Measurements from ENCODE around the gene GLIS1. TPM values are rescaled to one million over a fixed set of nuclear protein-coding genes. Genes with fewer than 3 reads are reported as not detected.
"Not testable (repeated sequence)": the region's sequence is repeated elsewhere in the genome, so short reads cannot be mapped to it uniquely, and the experiment has no call there.

Gene GLIS1
- total and polyA plus RNA-seq, 2 experiments from 2014 or later, result 0.22 to 0.61 TPM

DNA sequence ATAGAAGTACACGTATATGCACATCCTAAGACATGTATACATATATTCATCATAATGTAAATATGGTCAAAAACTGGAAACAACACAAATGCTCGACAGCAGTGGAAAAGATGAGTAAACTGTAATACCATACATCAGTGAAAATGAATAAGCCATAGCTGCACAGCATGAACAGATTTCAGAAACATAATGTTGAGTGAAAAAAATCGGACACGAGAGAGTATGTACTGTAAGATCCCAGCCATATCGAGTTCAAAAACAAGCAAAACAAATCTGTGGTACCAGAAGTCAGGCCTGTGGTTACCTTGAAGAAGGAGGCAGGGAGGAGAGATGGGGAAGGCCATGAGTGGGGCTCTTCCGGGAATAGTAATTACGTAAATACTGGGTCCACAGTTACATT lies 90.4 kb downstream of the GLIS1 start:
- no peak overlapping the region for H3K27ac ChIP-seq
- no peaks in the 10 kb centered on the region for H4K20me1 ChIP-seq (ENCODE audit: insufficient read depth)
- TF ChIP-seq EZH2phosphoT487 (IDR thresholded peaks at IDR 0.05; ENCODE audit: insufficient read depth, low read depth), result no peak
- no peak for TF ChIP-seq EZH2 (IDR thresholded peaks at IDR 0.05; ENCODE audit: insufficient read depth, poor library complexity, severe bottlenecking)
- no peaks in the 10 kb centered on the region for H3K9me2 ChIP-seq (ENCODE audit: insufficient read depth)
- H3K36me3 ChIP-seq (ENCODE audit: low read depth), result no peaks in the 10 kb centered on the region
- H3K79me2 ChIP-seq (ENCODE audit: insufficient read depth), result no peaks in the 10 kb centered on the region
- in situ Hi-C loops (cut with MboI), result no loop called here
- no peak overlapping the region for H2AFZ ChIP-seq
- H3K4me1 ChIP-seq (ENCODE audit: insufficient read depth), result no peaks in the 10 kb centered on the region
- no peak for DNase-seq
- H3F3A ChIP-seq (ENCODE audit: insufficient read depth), result no peaks in the 10 kb centered on the region
- no peaks in the 10 kb centered on the region for H3K9me3 ChIP-seq (ENCODE audit: low read depth)
- H3K9ac ChIP-seq, result no peak overlapping the region
- no peak overlapping the region for H3K4me3 ChIP-seq
- H3K4me2 ChIP-seq (ENCODE audit: unreplicated experiment), result no peak overlapping the region
- 82 to 88% methylated on average over 7 of the region's 7 CpGs for WGBS, 2 experiments (ENCODE audit: low coverage in 1 of 2, low lambda C conversion rate in 2 of 2, missing lambda C conversion rate in 2 of 2)
- peaks cover 26% of the 10 kb centered on the region for H3K27me3 ChIP-seq (replicated peaks; ENCODE audit: insufficient read depth)

DNA sequence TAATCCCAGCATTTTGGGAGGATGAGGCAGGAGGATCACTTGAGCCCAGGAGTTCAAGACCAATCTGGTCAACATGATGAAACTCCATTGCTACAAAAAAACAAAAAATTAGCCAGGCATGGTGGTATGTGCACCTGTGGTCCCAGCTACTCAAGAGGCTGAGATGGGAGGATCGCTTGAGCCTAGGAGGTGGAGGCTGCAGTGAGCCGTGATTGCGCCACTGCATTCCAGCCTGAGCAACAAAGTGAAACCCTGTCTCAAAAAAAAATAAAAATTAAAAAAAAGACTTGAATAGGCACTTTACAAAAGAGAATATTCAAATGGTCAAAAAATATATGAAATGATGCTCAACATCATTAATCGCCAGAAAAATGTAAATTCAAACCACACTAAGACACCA lies 91.0 kb downstream of the GLIS1 start:
- H3K9me3 ChIP-seq (ENCODE audit: low read depth); H3K36me3 ChIP-seq (ENCODE audit: low read depth); H3K4me3 ChIP-seq; H3K9ac ChIP-seq; H3F3A ChIP-seq (ENCODE audit: insufficient read depth); H3K4me2 ChIP-seq (ENCODE audit: unreplicated experiment); H3K79me2 ChIP-seq (ENCODE audit: insufficient read depth); H4K20me1 ChIP-seq (ENCODE audit: insufficient read depth); H2AFZ ChIP-seq; H3K4me1 ChIP-seq (ENCODE audit: insufficient read depth); H3K9me2 ChIP-seq (ENCODE audit: insufficient read depth); H3K27ac ChIP-seq; in situ Hi-C loops (cut with MboI); DNase-seq: not testable (repeated sequence)
- peaks cover 26% of the 10 kb centered on the region for H3K27me3 ChIP-seq (replicated peaks; ENCODE audit: insufficient read depth)
- WGBS, 2 experiments (ENCODE audit: low coverage in 1 of 2, low lambda C conversion rate in 2 of 2, missing lambda C conversion rate in 2 of 2), result 90% methylated on average over 4 of the region's 4 CpGs

DNA sequence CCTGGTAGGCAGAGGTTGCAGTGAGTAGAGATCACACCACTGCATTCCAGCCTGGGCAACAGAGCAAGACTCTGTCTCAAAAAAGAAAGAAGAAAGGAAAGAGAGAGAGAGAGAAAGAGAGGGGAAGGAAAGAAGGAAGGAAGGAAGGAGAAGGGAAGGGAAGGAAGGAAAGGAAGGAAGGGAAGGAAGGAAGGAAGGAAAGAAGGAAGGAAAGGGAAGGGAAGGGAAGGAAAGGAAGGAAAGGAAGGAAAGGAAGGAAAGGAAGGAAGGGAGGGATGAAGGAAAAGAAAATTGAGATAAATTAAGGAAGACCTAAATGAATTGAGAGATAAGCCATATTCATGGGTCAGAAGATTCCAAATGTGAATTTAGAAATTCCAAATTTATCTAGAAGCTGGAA lies 92.2 kb downstream of the GLIS1 start:
- Histone ChIP-seq H2AFZ (no peak overlapping the region), H3K27ac (no peak overlapping the region), H3K9me3 (ENCODE audit: low read depth) (no peaks in the 10 kb centered on the region), H3K9ac (no peak overlapping the region), H3K9me2 (ENCODE audit: insufficient read depth) (no peaks in the 10 kb centered on the region), H3K79me2 (ENCODE audit: insufficient read depth) (no peaks in the 10 kb centered on the region), H3K4me2 (ENCODE audit: unreplicated experiment) (no peak overlapping the region), H3K27me3 (replicated peaks; ENCODE audit: insufficient read depth) (peaks cover 26% of the 10 kb centered on the region), H4K20me1 (ENCODE audit: insufficient read depth) (no peaks in the 10 kb centered on the region), H3K36me3 (ENCODE audit: low read depth) (no peaks in the 10 kb centered on the region), H3K4me3 (no peak overlapping the region), H3F3A (ENCODE audit: insufficient read depth) (no peaks in the 10 kb centered on the region), H3K4me1 (ENCODE audit: insufficient read depth) (no peaks in the 10 kb centered on the region)
- TF ChIP-seq EZH2 (IDR thresholded peaks at IDR 0.05; ENCODE audit: insufficient read depth, poor library complexity, severe bottlenecking), result no peak
- no peak for TF ChIP-seq EZH2phosphoT487 (IDR thresholded peaks at IDR 0.05; ENCODE audit: insufficient read depth, low read depth)
- DNase-seq, result no peak
- in situ Hi-C loops (cut with MboI), result no loop called here

DNA sequence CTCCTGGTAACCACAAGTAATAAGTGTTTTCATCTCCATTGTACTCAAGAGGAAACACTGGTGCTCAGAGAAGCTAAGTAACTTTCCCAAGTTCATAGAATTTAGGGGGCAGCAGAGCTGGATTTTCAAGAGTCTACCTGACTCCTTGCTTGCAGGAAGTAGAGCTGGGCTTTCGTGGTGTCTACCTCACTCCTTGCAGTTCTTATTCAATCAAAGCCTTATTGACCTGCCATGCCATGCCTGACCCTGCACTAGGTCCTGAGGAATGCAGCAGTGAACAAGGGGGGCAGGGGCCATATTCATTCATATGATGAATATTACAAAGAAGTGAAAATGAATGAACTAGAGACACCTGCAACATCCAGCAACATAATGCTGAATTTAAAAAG lies 93.3 kb downstream of the GLIS1 start:
- in situ Hi-C loops (cut with MboI), result no loop called here
- 80 to 91% methylated on average over 1 of the region's 1 CpG for WGBS, 2 experiments (ENCODE audit: low coverage in 1 of 2, low lambda C conversion rate in 2 of 2, missing lambda C conversion rate in 2 of 2)
- Histone ChIP-seq H3K27me3 (replicated peaks; ENCODE audit: insufficient read depth) (peaks cover 18% of the 10 kb centered on the region), H3K4me2 (ENCODE audit: unreplicated experiment) (no peak overlapping the region), H3K4me1 (ENCODE audit: insufficient read depth) (no peaks in the 10 kb centered on the region), H3K36me3 (ENCODE audit: low read depth) (no peaks in the 10 kb centered on the region), H3F3A (ENCODE audit: insufficient read depth) (no peaks in the 10 kb centered on the region), H4K20me1 (ENCODE audit: insufficient read depth) (no peaks in the 10 kb centered on the region), H3K9ac (no peak overlapping the region), H3K27ac (no peak overlapping the region), H3K79me2 (ENCODE audit: insufficient read depth) (no peaks in the 10 kb centered on the region), H3K9me2 (ENCODE audit: insufficient read depth) (no peaks in the 10 kb centered on the region), H2AFZ (no peak overlapping the region), H3K9me3 (ENCODE audit: low read depth) (no peaks in the 10 kb centered on the region), H3K4me3 (no peak overlapping the region)
- no peak for TF ChIP-seq EZH2phosphoT487 (IDR thresholded peaks at IDR 0.05; ENCODE audit: insufficient read depth, low read depth)
- TF ChIP-seq EZH2 (IDR thresholded peaks at IDR 0.05; ENCODE audit: insufficient read depth, poor library complexity, severe bottlenecking), result no peak
- no peak for DNase-seq

DNA sequence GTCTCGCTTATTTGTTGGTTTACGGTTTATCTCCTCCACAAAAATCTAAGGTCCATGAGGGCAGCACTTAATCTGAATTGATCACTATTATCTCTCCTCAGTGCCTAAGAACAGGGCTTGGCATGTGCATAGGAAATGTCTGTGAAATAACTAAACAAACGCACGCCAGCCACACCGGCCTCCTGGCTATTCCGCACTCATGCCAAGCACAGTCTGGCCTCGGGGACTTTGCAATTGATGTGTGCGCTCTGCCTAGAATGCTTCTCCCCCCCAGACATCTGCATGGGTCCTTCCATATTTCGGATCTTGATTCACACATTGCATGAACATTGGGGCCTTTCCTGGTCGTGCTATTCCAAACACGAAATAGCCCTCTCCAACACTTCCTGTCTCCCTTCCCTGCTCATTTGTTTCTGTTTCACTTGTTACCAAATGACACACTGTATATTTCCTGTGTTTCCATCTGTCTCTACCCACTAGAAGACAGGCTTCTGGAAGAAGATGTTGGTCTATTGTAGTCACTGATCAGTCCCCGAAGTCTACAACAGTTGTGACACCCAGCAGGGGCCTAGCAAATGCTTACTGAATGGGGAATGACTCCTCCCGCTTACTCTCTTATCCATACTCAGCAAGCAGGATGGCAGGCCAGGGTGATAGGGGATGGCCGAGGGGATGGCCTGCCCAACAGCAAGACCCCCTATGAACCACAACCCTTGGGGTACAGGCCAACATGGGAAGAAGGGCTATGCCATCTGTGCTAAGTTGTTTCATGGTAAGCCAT lies 93.9 kb downstream of the GLIS1 start:
- no peak overlapping the region for H3K27ac ChIP-seq
- in situ Hi-C loops (cut with MboI), result no loop called here
- H3K79me2 ChIP-seq (ENCODE audit: insufficient read depth), result no peaks in the 10 kb centered on the region
- peaks cover 15% of the 10 kb centered on the region for H3K27me3 ChIP-seq (replicated peaks; ENCODE audit: insufficient read depth)
- H4K20me1 ChIP-seq (ENCODE audit: insufficient read depth), result no peaks in the 10 kb centered on the region
- no peak overlapping the region for H3K4me3 ChIP-seq
- H3K9ac ChIP-seq, result no peak overlapping the region
- WGBS, 2 experiments (ENCODE audit: low coverage in 1 of 2, low lambda C conversion rate in 2 of 2, missing lambda C conversion rate in 2 of 2), result 89 to 91% methylated on average over 14 of the region's 14 CpGs
- H3K4me1 ChIP-seq (ENCODE audit: insufficient read depth), result no peaks in the 10 kb centered on the region
- no peak for TF ChIP-seq EZH2phosphoT487 (IDR thresholded peaks at IDR 0.05; ENCODE audit: insufficient read depth, low read depth)
- no peak for TF ChIP-seq EZH2 (IDR thresholded peaks at IDR 0.05; ENCODE audit: insufficient read depth, poor library complexity, severe bottlenecking)
- no peak overlapping the region for H3K4me2 ChIP-seq (ENCODE audit: unreplicated experiment)
- no peaks in the 10 kb centered on the region for H3K36me3 ChIP-seq (ENCODE audit: low read depth)
- DNase-seq, result no peak
- H3F3A ChIP-seq (ENCODE audit: insufficient read depth), result no peaks in the 10 kb centered on the region
- H3K9me3 ChIP-seq (ENCODE audit: low read depth), result no peaks in the 10 kb centered on the region
- no peak overlapping the region for H2AFZ ChIP-seq
- no peaks in the 10 kb centered on the region for H3K9me2 ChIP-seq (ENCODE audit: insufficient read depth)

Data from GM23248 (cell line).